Liver (tissue), 3 donors: ENCODE data around the gene NCAM1.

Source experiments
- CTCF ChIP-seq: fragments of 150-350 bp; IDR thresholded peaks from 2 replicates; pipeline ENCODE4 v1.5.1; 2017; ENCODE audit warnings: improper control_type of control experiment, low read depth, low read length; ENCODE audit not compliant: missing input control
- FOXA1 ChIP-seq: IDR thresholded peaks from 2 replicates; pipeline ENCODE4 v1.6.1; 2016; ENCODE audit warnings: antibody characterized with exemption
- GABPA ChIP-seq, 2 donors: IDR thresholded peaks in 1 of 2; conservative IDR thresholded peaks in 1 of 2; 2 replicates each; pipeline ENCODE4 v1.6.1; 2016; ENCODE audit warnings: antibody characterized with exemption in 2 of 2, mild to moderate bottlenecking in 1 of 2, moderate library complexity in 1 of 2
- JUND ChIP-seq, 2 donors: IDR thresholded peaks; 2 replicates each; pipeline ENCODE4 v1.6.1; 2016; ENCODE audit warnings: antibody characterized with exemption in 2 of 2
- MAX ChIP-seq: IDR thresholded peaks from 2 replicates; pipeline ENCODE4 v1.6.1; 2016; ENCODE audit warnings: antibody characterized with exemption
- RAD21 ChIP-seq, 2 donors: IDR thresholded peaks; 2 replicates each; pipeline ENCODE4 v1.6.1; 2016; ENCODE audit warnings: antibody characterized with exemption in 2 of 2, mild to moderate bottlenecking in 2 of 2
- donor health status: healthy.
- donor health status: healthy.

- no peak for TF ChIP-seq GABPA (IDR thresholded peaks at IDR 0.05 in 1 of 2, conservative IDR thresholded peaks at IDR 0.05 in 1 of 2)
- no peak for TF ChIP-seq CTCF
- TF ChIP-seq RAD21 (IDR thresholded peaks at IDR 0.05): no peak
- no peak for TF ChIP-seq FOXA1
- TF ChIP-seq JUND (IDR thresholded peaks at IDR 0.05): no peak
- no peak for TF ChIP-seq MAX
These were observed 288.6 kb downstream of the NCAM1 start for GRCh38 chr11:113249786-113250185.
